ENCODE measurements around the gene MYCL. TPM values are rescaled to one million over a fixed set of nuclear protein-coding genes. Genes with fewer than 3 reads are reported as not detected.

Gene MYCL
- total RNA-seq, 1 experiment from 2014 or later = 0.78 TPM

DNA sequence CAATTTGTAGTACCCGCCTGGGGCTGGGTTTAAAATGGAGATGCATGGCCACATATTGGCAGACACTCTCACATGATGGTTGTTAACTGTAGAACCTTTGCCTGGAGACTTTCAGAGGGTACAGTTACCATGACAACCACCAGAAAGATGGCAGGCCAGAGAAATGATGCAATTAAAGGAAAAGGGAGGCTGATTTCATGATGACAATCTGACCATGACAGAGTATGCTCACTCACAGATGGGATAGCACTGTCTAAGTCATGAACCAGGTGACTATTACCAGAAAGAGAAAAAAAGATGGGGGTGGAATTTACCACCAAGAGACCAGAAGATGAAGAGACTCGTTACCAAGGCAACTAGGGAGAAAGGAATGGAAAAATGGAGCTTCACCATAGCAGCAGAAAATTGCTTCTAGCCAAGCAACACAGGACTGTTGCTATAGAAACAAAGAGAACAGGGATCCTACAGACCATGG lies 14.9 kb downstream of the MYCL start:
- no peaks in the 10 kb centered on the region for H3K9me3 Mint-ChIP-seq (ENCODE audit: low read depth, unreplicated experiment)
- DNase-seq = no peak
- H3K36me3 Mint-ChIP-seq (ENCODE audit: insufficient read depth, unreplicated experiment) = peaks cover 16% of the 10 kb centered on the region
- no peak overlapping the region for H3K27ac Mint-ChIP-seq (ENCODE audit: unreplicated experiment)
- H3K4me1 Mint-ChIP-seq (ENCODE audit: low read depth, unreplicated experiment) = peaks cover 14% of the 10 kb centered on the region
- intact Hi-C loops (cut with micrococcal nuclease; ENCODE audit: unreplicated experiment) = no loop called here
- TF ChIP-seq CTCF (IDR thresholded peaks at IDR 0.05; ENCODE audit: unreplicated experiment) = no peak
- peaks cover 15% of the 10 kb centered on the region for H3K27me3 Mint-ChIP-seq (ENCODE audit: unreplicated experiment)
- BruUV-seq (replicated peaks) = no TSS peak
- CTCF ChIA-PET = interaction anchor here (0.7 to 0.8 kb wide), 2 partner anchors 36 to 622 kb away, joined by 3 read pairs; partner anchors contain the start of gene EXO5
- H3K4me3 Mint-ChIP-seq (ENCODE audit: low read depth, unreplicated experiment) = no peak overlapping the region

GRCh38 chr1:39885516-39885915 lies 16.2 kb downstream of the MYCL start:
- no TSS peak for BruUV-seq (replicated peaks)
- DNase-seq = no peak
- Mint-ChIP-seq H3K27me3 (ENCODE audit: unreplicated experiment) (peaks cover 9% of the 10 kb centered on the region), H3K27ac (ENCODE audit: unreplicated experiment) (no peak overlapping the region), H3K36me3 (ENCODE audit: insufficient read depth, unreplicated experiment) (peaks cover 17% of the 10 kb centered on the region), H3K9me3 (ENCODE audit: low read depth, unreplicated experiment) (no peaks in the 10 kb centered on the region), H3K4me1 (ENCODE audit: low read depth, unreplicated experiment) (peaks cover 21% of the 10 kb centered on the region), H3K4me3 (ENCODE audit: low read depth, unreplicated experiment) (no peak overlapping the region)
- CTCF ChIA-PET = no interaction called here
- no peak for TF ChIP-seq CTCF (IDR thresholded peaks at IDR 0.05; ENCODE audit: unreplicated experiment)
- intact Hi-C loops (cut with micrococcal nuclease; ENCODE audit: unreplicated experiment) = no loop called here

- peaks cover 16% of the 10 kb centered on the region for H3K4me1 Mint-ChIP-seq (ENCODE audit: low read depth, unreplicated experiment)
- H3K9me3 Mint-ChIP-seq (ENCODE audit: low read depth, unreplicated experiment) = no peaks in the 10 kb centered on the region
- CTCF ChIA-PET = interaction anchor here (1.4 kb wide), 1 partner anchor 20 kb away, joined by 4 read pairs; the partner anchor contains the start of gene MYCL
- no peak for DNase-seq
- intact Hi-C loops (cut with micrococcal nuclease; ENCODE audit: unreplicated experiment) = no loop called here
- H3K36me3 Mint-ChIP-seq (ENCODE audit: insufficient read depth, unreplicated experiment) = peaks cover 25% of the 10 kb centered on the region
- H3K27ac Mint-ChIP-seq (ENCODE audit: unreplicated experiment) = peak overlapping the region; percentile 62
- H3K4me3 Mint-ChIP-seq (ENCODE audit: low read depth, unreplicated experiment) = peak overlapping the region; percentile 93
- BruUV-seq (replicated peaks) = no TSS peak
- no peak for TF ChIP-seq CTCF (IDR thresholded peaks at IDR 0.05; ENCODE audit: unreplicated experiment)
- H3K27me3 Mint-ChIP-seq (ENCODE audit: unreplicated experiment) = no peaks in the 10 kb centered on the region
These were observed 19.6 kb downstream of the MYCL start for GRCh38 chr1:39882152-39882551.

- Mint-ChIP-seq H3K27me3 (ENCODE audit: unreplicated experiment) (no peaks in the 10 kb centered on the region), H3K9me3 (ENCODE audit: low read depth, unreplicated experiment) (no peaks in the 10 kb centered on the region), H3K4me3 (ENCODE audit: low read depth, unreplicated experiment) (no peak overlapping the region), H3K36me3 (ENCODE audit: insufficient read depth, unreplicated experiment) (peaks cover 19% of the 10 kb centered on the region), H3K4me1 (ENCODE audit: low read depth, unreplicated experiment) (peaks cover 16% of the 10 kb centered on the region), H3K27ac (ENCODE audit: unreplicated experiment) (no peak overlapping the region)
- TF ChIP-seq CTCF (IDR thresholded peaks at IDR 0.05; ENCODE audit: unreplicated experiment) = no peak
- intact Hi-C loops (cut with micrococcal nuclease; ENCODE audit: unreplicated experiment) = no loop called here
- CTCF ChIA-PET = no interaction called here
- BruUV-seq (replicated peaks) = no TSS peak
- no peak for DNase-seq
These were observed 23.4 kb downstream of the MYCL start for GRCh38 chr1:39877980-39878956.

Data from Calu3 (cell line).